ENCODE data around the gene TMEM156. TPM values are rescaled to one million over a fixed set of nuclear protein-coding genes. Genes with fewer than 3 reads are reported as not detected.

TMEM156 gene
- total and polyA plus RNA-seq, 2 experiments from 2014 or later = not detected

- TF ChIP-seq ZNF114 (CRISPR knock-in tag; IDR thresholded peaks at IDR 0.05) (no peak), ZNF331 (CRISPR knock-in tag; IDR thresholded peaks at IDR 0.05; ENCODE audit: low read depth) (no peak)
- TF ChIP-seq, protein P1, sequence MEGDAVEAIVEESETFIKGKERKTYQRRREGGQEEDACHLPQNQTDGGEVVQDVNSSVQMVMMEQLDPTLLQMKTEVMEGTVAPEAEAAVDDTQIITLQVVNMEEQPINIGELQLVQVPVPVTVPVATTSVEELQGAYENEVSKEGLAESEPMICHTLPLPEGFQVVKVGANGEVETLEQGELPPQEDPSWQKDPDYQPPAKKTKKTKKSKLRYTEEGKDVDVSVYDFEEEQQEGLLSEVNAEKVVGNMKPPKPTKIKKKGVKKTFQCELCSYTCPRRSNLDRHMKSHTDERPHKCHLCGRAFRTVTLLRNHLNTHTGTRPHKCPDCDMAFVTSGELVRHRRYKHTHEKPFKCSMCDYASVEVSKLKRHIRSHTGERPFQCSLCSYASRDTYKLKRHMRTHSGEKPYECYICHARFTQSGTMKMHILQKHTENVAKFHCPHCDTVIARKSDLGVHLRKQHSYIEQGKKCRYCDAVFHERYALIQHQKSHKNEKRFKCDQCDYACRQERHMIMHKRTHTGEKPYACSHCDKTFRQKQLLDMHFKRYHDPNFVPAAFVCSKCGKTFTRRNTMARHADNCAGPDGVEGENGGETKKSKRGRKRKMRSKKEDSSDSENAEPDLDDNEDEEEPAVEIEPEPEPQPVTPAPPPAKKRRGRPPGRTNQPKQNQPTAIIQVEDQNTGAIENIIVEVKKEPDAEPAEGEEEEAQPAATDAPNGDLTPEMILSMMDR (conservative IDR thresholded peaks at IDR 0.05; ENCODE audit: low read depth in 2 of 2) = no peak
Measured at GRCh38 chr4:38994135-38994534, 38.1 kb downstream of the TMEM156 start (continued).

DNA sequence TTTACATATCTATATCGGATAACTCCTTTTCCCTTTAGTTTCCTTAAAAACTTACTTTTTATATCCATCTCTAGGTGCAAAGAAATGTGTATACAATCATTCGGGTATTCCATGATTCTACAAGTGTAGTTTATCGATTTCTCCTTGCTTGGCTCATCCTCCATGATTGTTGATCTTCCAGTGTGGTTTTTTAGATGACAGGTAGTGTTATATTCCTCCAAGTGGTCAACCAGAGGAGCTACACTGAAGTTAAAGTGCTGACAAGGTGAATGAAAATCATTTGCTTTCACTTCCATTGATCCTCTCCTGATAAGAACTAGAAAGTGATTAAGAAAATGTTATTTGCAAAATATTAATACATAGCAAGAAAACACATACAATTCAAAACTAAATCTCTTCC, 38.5 kb downstream of the TMEM156 start:
- peaks cover 2% of the 10 kb centered on the region; the same call in 2 of the 3 replicates for H3K9me3 Mint-ChIP-seq

DNA sequence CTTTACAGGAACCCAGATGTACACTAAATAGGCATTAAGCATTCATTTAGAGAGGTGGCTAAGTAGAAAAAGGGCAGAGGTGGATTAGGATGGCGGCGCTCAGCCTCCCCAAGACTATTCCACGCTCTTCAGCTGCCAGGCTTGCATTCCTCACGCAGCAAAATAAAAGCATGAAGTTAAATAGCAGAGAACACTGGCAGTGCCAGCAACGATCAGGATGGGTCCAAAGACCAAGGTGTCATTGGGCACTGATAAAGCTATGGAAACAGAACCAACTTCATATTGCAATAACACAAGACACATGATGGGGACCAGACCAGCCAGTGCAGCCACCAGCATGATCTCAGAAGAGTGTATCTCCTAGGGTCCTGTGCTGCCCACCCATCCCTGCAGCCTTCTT, 42.0 kb downstream of the TMEM156 start:
- Histone ChIP-seq H3K79me2 (replicated peaks; ENCODE audit: insufficient read depth) (no peaks in the 10 kb centered on the region), H2AFZ (no peak overlapping the region), H3F3A (replicated peaks; ENCODE audit: low read depth) (no peaks in the 10 kb centered on the region), H4K20me1 (replicated peaks; ENCODE audit: insufficient read depth) (no peaks in the 10 kb centered on the region), H3K27ac (ENCODE audit: low read depth) (no peak overlapping the region), H3K4me2 (no peak overlapping the region), H3K9me2 (ENCODE audit: insufficient read depth) (no peaks in the 10 kb centered on the region), H3K4me3 (no peak overlapping the region), H3K36me3 (ENCODE audit: insufficient read depth) (no peaks in the 10 kb centered on the region), H3K4me1 (ENCODE audit: insufficient read depth) (no peaks in the 10 kb centered on the region; the same call in 1 of the 2 replicates), H3K27me3 (ENCODE audit: insufficient read depth) (no peaks in the 10 kb centered on the region)
- DNase-seq (ENCODE audit: low spot score) (no peak), ATAC-seq (no peak)
- H3K4me3 Mint-ChIP-seq = no peak overlapping the region
- H3K9me3 Mint-ChIP-seq = no peaks in the 10 kb centered on the region
- peaks cover 8% of the 10 kb centered on the region for H3K4me1 Mint-ChIP-seq
- no peaks in the 10 kb centered on the region for H3K36me3 Mint-ChIP-seq (ENCODE audit: low read depth)
- no peak overlapping the region for H3K27ac Mint-ChIP-seq
- TF ChIP-seq JUNB (IDR thresholded peaks at IDR 0.05; ENCODE audit: unreplicated experiment) (no peak), EZH2 (IDR thresholded peaks at IDR 0.05; ENCODE audit: low read depth, unreplicated experiment) (no peak), POLR2AphosphoS5 (IDR thresholded peaks at IDR 0.05; ENCODE audit: low read depth) (no peak)
- peaks cover 4% of the 10 kb centered on the region for H3K27me3 Mint-ChIP-seq (ENCODE audit: insufficient read depth, low read depth, poor library complexity)

More for the DNA sequence above, 38.5 kb downstream of the TMEM156 start:
- no peak overlapping the region for H3K27ac Mint-ChIP-seq
- Histone ChIP-seq H3K36me3 (ENCODE audit: insufficient read depth) (no peaks in the 10 kb centered on the region), H3K4me2 (no peak overlapping the region), H3K27me3 (ENCODE audit: insufficient read depth) (no peaks in the 10 kb centered on the region), H3K27ac (ENCODE audit: low read depth) (no peak overlapping the region), H3K9me2 (ENCODE audit: insufficient read depth) (no peaks in the 10 kb centered on the region), H2AFZ (no peak overlapping the region), H3F3A (replicated peaks; ENCODE audit: low read depth) (no peaks in the 10 kb centered on the region), H3K4me3 (no peak overlapping the region), H4K20me1 (replicated peaks; ENCODE audit: insufficient read depth) (no peaks in the 10 kb centered on the region), H3K79me2 (replicated peaks; ENCODE audit: insufficient read depth) (no peaks in the 10 kb centered on the region), H3K4me1 (ENCODE audit: insufficient read depth) (no peaks in the 10 kb centered on the region)
- peak; percentile 28 for DNase-seq (ENCODE audit: low spot score)
- H3K4me3 Mint-ChIP-seq = no peak overlapping the region
- no peaks in the 10 kb centered on the region for H3K36me3 Mint-ChIP-seq (ENCODE audit: low read depth)
- TF ChIP-seq, protein P1 (conservative IDR thresholded peaks at IDR 0.05; ENCODE audit: low read depth in 2 of 2) = peak in 1 of 2 experiments; percentile 23; a peak in 2 of 4 replicates
- TF ChIP-seq JUNB (IDR thresholded peaks at IDR 0.05; ENCODE audit: unreplicated experiment) = no peak
- peak; percentile 39; the same call in 2 of the 3 replicates for ATAC-seq
- H3K4me1 Mint-ChIP-seq = no peaks in the 10 kb centered on the region
- peaks cover 4% of the 10 kb centered on the region for H3K27me3 Mint-ChIP-seq (ENCODE audit: insufficient read depth, low read depth, poor library complexity)
